HCT116 (cell line): ENCODE results near the gene KCNQ4.

ENCODE experiments used
- CTCF ChIP-seq, 3 experiments: fragments of 200-600 bp in 1 of 3; sonication (generic) in 1 of 3; IDR thresholded peaks in 2 of 3; conservative IDR thresholded peaks in 1 of 3; 2 replicates each; pipeline ENCODE4 v1.5.1; 2012 to 2017; ENCODE audit warnings: low read depth in 2 of 3, low read length in 2 of 3, antibody characterized with exemption in 1 of 3, borderline replicate concordance in 1 of 3, control low read depth in 1 of 3, mild to moderate bottlenecking in 1 of 3, mixed read lengths in 1 of 3, mixed run types in 1 of 3, moderate library complexity in 1 of 3; ENCODE audit not compliant: insufficient read depth in 1 of 3
- EZH2phosphoT487 ChIP-seq: fragments of 200-600 bp; IDR thresholded peaks from 2 replicates; pipeline ENCODE4 v1.6.1; 2018; ENCODE audit warnings: antibody characterized with exemption, borderline replicate concordance
- POLR2A ChIP-seq: IDR thresholded peaks from 2 replicates; pipeline ENCODE4 v1.7.0; 2011; ENCODE audit warnings: borderline replicate concordance; ENCODE audit not compliant: insufficient read depth, insufficient read length; ENCODE audit errors: extremely low read depth
- POLR2AphosphoS5 ChIP-seq: IDR thresholded peaks from 2 replicates; pipeline ENCODE4 v1.6.1; 2011; ENCODE audit warnings: mild to moderate bottlenecking, low read depth, low read length, moderate library complexity
- RAD21 ChIP-seq: IDR thresholded peaks from 2 replicates; pipeline ENCODE4 v1.6.1; 2012; ENCODE audit warnings: low read depth, mild to moderate bottlenecking
- TCF7L2 ChIP-seq: IDR thresholded peaks from 2 replicates; pipeline ENCODE4 v1.7.0; 2011; ENCODE audit warnings: borderline replicate concordance, inconsistent platforms; ENCODE audit not compliant: insufficient read depth, insufficient read length; ENCODE audit errors: extremely low read depth
- YY1 ChIP-seq: IDR thresholded peaks from 2 replicates; pipeline ENCODE4 v1.6.1; 2011; ENCODE audit warnings: low read length, low read depth, moderate library complexity, mild to moderate bottlenecking; ENCODE audit not compliant: insufficient replicate concordance; ENCODE audit errors: extremely low read depth
- ZBTB33 ChIP-seq: IDR thresholded peaks from 2 replicates; pipeline ENCODE4 v1.6.1; 2011; ENCODE audit warnings: mild to moderate bottlenecking, low read length, moderate library complexity; ENCODE audit not compliant: insufficient replicate concordance; ENCODE audit errors: extremely low read depth

- TF ChIP-seq CTCF (IDR thresholded peaks at IDR 0.05 in 2 of 3, conservative IDR thresholded peaks at IDR 0.05 in 1 of 3; ENCODE audit: borderline replicate concordance in 1 of 3, insufficient read depth in 1 of 3, low read depth in 2 of 3, low read length in 2 of 3) (no peak), POLR2A (no peak), ZBTB33 (no peak), YY1 (no peak), TCF7L2 (no peak), POLR2AphosphoS5 (no peak), RAD21 (no peak), EZH2phosphoT487 (no peak)
These were observed 5.2 kb downstream of the KCNQ4 start for GRCh38 chr1:40788561-40789341.
